Adrenal gland (tissue), 12 donors: Measurements from ENCODE around the gene PTPRD. TPM values are rescaled to one million over a fixed set of nuclear protein-coding genes. Genes with fewer than 3 reads are reported as not detected.

Experiments
- DNase-seq, 7 donors: peaks; one replicate each; pipeline ENCODE4 v3.0.0-alpha.2; 2019 to 2020
- H3K27ac ChIP-seq, 5 donors: fragments of 200-600 bp; sonication (generic) in 4 of 5; 1 replicate in 3 of 5; 2 replicates in 2 of 5; pipeline versions ENCODE4 v1.5.1 to v1.8.0; 2016 to 2020; ENCODE audit warnings: mild to moderate bottlenecking in 1 of 5
- H3K27me3 ChIP-seq: fragments of 200-600 bp; 2 replicates; pipeline ENCODE4 v1.8.0; 2021
- H3K36me3 ChIP-seq, 2 donors: fragments of 200-600 bp; replicated peaks in 1 of 2; 1 replicate in 1 of 2; 2 replicates in 1 of 2; pipeline versions ENCODE4 v1.5.1 to v1.8.0; 2018 to 2022
- H3K4me1 ChIP-seq, 2 donors: fragments of 200-600 bp; replicated peaks in 1 of 2; 1 replicate in 1 of 2; 2 replicates in 1 of 2; pipeline versions ENCODE4 v1.5.1 to v1.8.0; 2018 to 2021
- H3K4me3 ChIP-seq, 4 donors: fragments of 200-600 bp; sonication (generic) in 3 of 4; one replicate each; pipeline ENCODE4 v1.5.1; 2016 to 2018
- H3K9me3 ChIP-seq, 3 donors: fragments of 200-600 bp; sonication (generic) in 1 of 3; replicated peaks in 1 of 3; 1 replicate in 2 of 3; 2 replicates in 1 of 3; pipeline versions ENCODE4 v1.5.1 to v1.8.0; 2016 to 2021
- CTCF ChIP-seq, 6 experiments: fragments of 450-650 bp in 4 of 6; fragments of 200-600 bp in 2 of 6; sonication (generic) in 1 of 6; IDR thresholded peaks; 1 replicate in 5 of 6; 2 replicates in 1 of 6; pipeline versions ENCODE4 v1.5.1 to v1.8.0; 2016 to 2021; ENCODE audit warnings: antibody characterized with exemption in 6 of 6, mild to moderate bottlenecking in 2 of 6, moderate library complexity in 1 of 6
- POLR2A ChIP-seq, 2 donors: fragments of 450-650 bp; IDR thresholded peaks; one replicate each; pipeline ENCODE4 v1.6.1; 2017; ENCODE audit warnings: antibody characterized with exemption in 2 of 2, mild to moderate bottlenecking in 2 of 2, moderate library complexity in 1 of 2
- WGBS, 4 donors: extraction: QIAGEN DNeasy Blood & Tissue Kit in 2 of 4; methylation state at CpG; one replicate each; pipeline versions ENCODE4 v1.1.5 to v1.1.7; 2013 to 2017; 5-methylcytosine and 5-hydroxymethylcytosine counted together
- intact Hi-C, 2 donors: fragments of 100-400 bp; cut with DNase I; formaldehyde crosslinking; loops; one replicate each; pipeline versions ENCODE4 v1.14.1 to v1.15.0; 2022 to 2023
- polyA plus RNA-seq, 3 donors: library from polyadenylated mRNA; stranded (reverse); fragments of 200-250 nt in 2 of 3; fragments of 350-450 nt in 1 of 3; fragmentation: Illumina TruSeq in 1 of 3; extraction: RNeasy Lipid Tissue Mini Kit (QIAGEN cat#74804) in 1 of 3; gene quantifications; one replicate each; pipeline ENCODE4 v1.2.3, GENCODE V29; 2013 to 2014
- small RNA-seq, 2 donors: library from RNA; depleted of rRNA; stranded (forward); fragments of <200 nt; gene quantifications; one replicate each; pipeline ENCODE3, GENCODE V24; 2016
- total RNA-seq, 9 donors: library from RNA; depleted of rRNA in 4 of 9; stranded (reverse); fragments of >200 nt in 4 of 9; fragments of 120-200 nt in 1 of 9; fragmentation: NEBNext Ultra II Directional in 1 of 9; extraction: Animal tissue kit (Norgen Biotek cat#: 25700) in 1 of 9; gene quantifications; one replicate each; pipeline versions ENCODE4 v1.1.0 to v1.2.4, GENCODE V29; 2013 to 2023
- donor health status: healthy with polysubstance abuse.
- donor health status: Bipolar disorder and iron deficiency.
- donor health status: DM: yes; HTN: yes; CAD: no.
- donor health status: DM: no; HTN: no; CAD: no.
- donor health status: DM: no; HTN: no; CAD: no.
- donor health status: DM: yes; HTN: yes; CAD: no.

Gene PTPRD
- total and polyA plus RNA-seq, 12 donors, result 0.61 to 71.2 (median 4.5) TPM

GRCh38 chr9:8265281-8265680 lies 2347.5 kb downstream of the PTPRD start:
- Histone ChIP-seq H3K9me3 (no peaks in the 10 kb centered on the region), H3K4me1 (no peaks in the 10 kb centered on the region), H3K27ac (no peak overlapping the region), H3K4me3 (no peak overlapping the region), H3K36me3 (no peaks in the 10 kb centered on the region), H3K27me3 (no peaks in the 10 kb centered on the region)
- 49 to 87% (median 82%) methylated on average over 2 of the region's 2 CpGs for WGBS, 4 donors
- intact Hi-C loops, result no loop called here
- DNase-seq, result no peak
- TF ChIP-seq CTCF (IDR thresholded peaks at IDR 0.05) (no peak), POLR2A (IDR thresholded peaks at IDR 0.05) (no peak)

Small RNA genes within 50 kb of the gene (small RNA-seq; reads per million reads assigned to genes)
- gene AL135790.2 (0 reads per million in 2 donors), gene RNU7-185P (0 reads per million in 2 donors)
